Astrocyte (in vitro differentiated cells and primary cell): Measurements from ENCODE around the gene ANKMY2. TPM values are rescaled to one million over a fixed set of nuclear protein-coding genes. Genes with fewer than 3 reads are reported as not detected.

Source experiments
- DNase-seq: peaks from one replicate; pipeline ENCODE4 v3.0.0-alpha.2; 2010; ENCODE audit warnings: low read depth
- FAIRE-seq: peaks from 2 replicates; lab custom pipeline; 2011; peaks lifted over from hg19 to GRCh38; lab: Jason Lieb, UNC
- H2AFZ ChIP-seq: 2 replicates; pipeline ENCODE4 v1.6.0; 2012; ENCODE audit warnings: low read depth, low read length, inconsistent platforms
- H3K27ac ChIP-seq: 2 replicates; pipeline ENCODE4 v1.5.1; 2011; ENCODE audit warnings: low read depth, low read length, inconsistent platforms
- H3K27me3 ChIP-seq: 2 replicates; pipeline ENCODE4 v1.6.0; 2011; ENCODE audit warnings: low read length, inconsistent platforms; ENCODE audit not compliant: insufficient read depth
- H3K36me3 ChIP-seq: 2 replicates; pipeline ENCODE4 v1.5.1; 2011; ENCODE audit warnings: low read length, inconsistent platforms; ENCODE audit not compliant: insufficient read depth
- H3K4me1 ChIP-seq: 2 replicates; pipeline ENCODE4 v1.5.1; 2011; ENCODE audit warnings: low read length, inconsistent platforms; ENCODE audit not compliant: insufficient read depth
- H3K4me2 ChIP-seq: 2 replicates; pipeline ENCODE4 v1.6.0; 2012; ENCODE audit warnings: low read length, inconsistent platforms
- H3K4me3 ChIP-seq: 2 replicates; pipeline ENCODE4 v1.5.1; 2011; ENCODE audit warnings: low read depth, mild to moderate bottlenecking, low read length, inconsistent platforms; ENCODE audit not compliant: insufficient read depth
- H3K79me2 ChIP-seq: 2 replicates; pipeline ENCODE4 v1.6.0; 2012; ENCODE audit warnings: mild to moderate bottlenecking, low read length, inconsistent platforms; ENCODE audit not compliant: insufficient read depth
- H3K9ac ChIP-seq: 2 replicates; pipeline ENCODE4 v1.6.0; 2012; ENCODE audit warnings: mild to moderate bottlenecking, low read length, inconsistent platforms
- H3K9me3 ChIP-seq: 2 replicates; pipeline ENCODE4 v1.5.1; 2012; ENCODE audit warnings: low read depth, mild to moderate bottlenecking, low read length, inconsistent platforms; ENCODE audit not compliant: insufficient read depth
- H4K20me1 ChIP-seq: 2 replicates; pipeline ENCODE4 v1.6.0; 2012; ENCODE audit warnings: low read length, inconsistent platforms; ENCODE audit not compliant: insufficient read depth
- H3K27ac Mint-ChIP-seq: one replicate; pipeline ENCODE4 v1.8.0; 2021; ENCODE audit warnings: mild to moderate bottlenecking, mixed read lengths; ENCODE audit not compliant: unreplicated experiment
- H3K27me3 Mint-ChIP-seq: one replicate; pipeline ENCODE4 v1.8.0; 2021; ENCODE audit warnings: low read depth, mixed read lengths; ENCODE audit not compliant: unreplicated experiment
- H3K36me3 Mint-ChIP-seq: one replicate; pipeline ENCODE4 v1.8.0; 2021; ENCODE audit warnings: low read depth, mixed read lengths; ENCODE audit not compliant: unreplicated experiment
- H3K4me1 Mint-ChIP-seq: one replicate; pipeline ENCODE4 v1.8.0; 2021; ENCODE audit warnings: low read depth, mixed read lengths; ENCODE audit not compliant: unreplicated experiment
- H3K4me3 Mint-ChIP-seq: one replicate; pipeline ENCODE4 v1.8.0; 2021; ENCODE audit warnings: mild to moderate bottlenecking, moderate library complexity, mixed read lengths; ENCODE audit not compliant: unreplicated experiment
- H3K9me3 Mint-ChIP-seq: one replicate; pipeline ENCODE4 v1.8.0; 2021; ENCODE audit warnings: mild to moderate bottlenecking, mixed read lengths; ENCODE audit not compliant: unreplicated experiment
- CTCF ChIP-seq: IDR thresholded peaks from 2 replicates; pipeline ENCODE4 v1.5.1; 2011; ENCODE audit warnings: low read depth, mild to moderate bottlenecking, inconsistent platforms, low read length, moderate library complexity; ENCODE audit not compliant: insufficient read depth
- EZH2 ChIP-seq: IDR thresholded peaks from 2 replicates; pipeline ENCODE4 v1.6.1; 2012; ENCODE audit warnings: mild to moderate bottlenecking, low read length, inconsistent platforms; ENCODE audit not compliant: insufficient read depth
- total RNA-seq: library from RNA; stranded (reverse); gene quantifications from 2 replicates; pipeline ENCODE4 v1.2.1, GENCODE V29; 2021

Gene ANKMY2
- total RNA-seq, 1 donor from 2014 or later = 21.9 TPM

DNA sequence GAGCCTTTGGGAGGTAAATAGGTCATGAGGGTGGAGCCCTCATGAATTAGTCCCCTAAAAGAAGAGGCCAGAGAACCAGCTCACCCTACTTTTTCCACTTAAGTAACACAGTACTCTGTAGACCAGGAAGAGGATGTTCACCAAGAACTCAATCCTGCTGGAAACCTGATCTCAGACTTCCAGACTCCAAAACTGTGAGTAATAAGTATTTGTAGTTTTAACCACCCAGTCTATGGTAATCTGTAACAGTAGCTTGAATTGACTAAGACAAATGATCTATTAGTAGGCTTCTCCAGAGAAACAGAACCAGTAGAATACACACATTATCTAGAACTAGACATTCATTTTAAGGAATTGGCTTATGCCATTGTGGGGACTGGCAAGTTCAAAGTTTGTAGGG lies 51.5 kb downstream of the ANKMY2 start:
- Histone ChIP-seq H3K9ac (no peak overlapping the region), H3K27ac (no peak overlapping the region), H3K4me2 (no peak overlapping the region), H2AFZ (no peak overlapping the region), H3K9me3 (no peaks in the 10 kb centered on the region), H3K27me3 (no peaks in the 10 kb centered on the region), H3K79me2 (no peaks in the 10 kb centered on the region), H3K4me3 (no peak overlapping the region), H3K36me3 (no peaks in the 10 kb centered on the region), H3K4me1 (no peaks in the 10 kb centered on the region), H4K20me1 (no peaks in the 10 kb centered on the region)
- H3K27ac Mint-ChIP-seq = no peak overlapping the region
- H3K9me3 Mint-ChIP-seq = no peaks in the 10 kb centered on the region
- H3K27me3 Mint-ChIP-seq = no peaks in the 10 kb centered on the region
- no peak overlapping the region for H3K4me3 Mint-ChIP-seq
- peak; percentile 13 for FAIRE-seq
- H3K36me3 Mint-ChIP-seq = peaks cover 8% of the 10 kb centered on the region
- H3K4me1 Mint-ChIP-seq = peaks cover 16% of the 10 kb centered on the region
- DNase-seq = peak; percentile 71
- TF ChIP-seq EZH2 = no peak
- TF ChIP-seq CTCF = no peak

DNA sequence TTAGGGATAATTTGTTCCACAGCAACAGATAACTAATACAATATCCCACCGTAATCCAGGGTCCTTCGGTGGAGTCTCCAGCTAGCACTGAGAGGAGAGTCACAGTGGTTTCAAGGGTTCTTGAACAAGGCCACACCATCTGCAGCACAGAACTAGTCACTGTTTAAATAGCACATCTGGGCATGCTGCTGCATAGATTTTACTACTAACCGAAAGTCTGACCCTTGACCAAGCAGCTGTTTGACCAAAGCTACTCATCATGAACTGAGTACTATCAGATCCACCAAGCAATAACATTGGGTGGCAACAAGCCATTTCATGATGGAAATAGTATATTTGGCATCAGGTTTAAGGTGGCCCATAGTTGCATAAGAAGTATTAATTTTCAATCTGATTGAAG lies 53.2 kb downstream of the ANKMY2 start:
- Histone ChIP-seq H3K9ac (no peak overlapping the region), H3K9me3 (no peaks in the 10 kb centered on the region), H3K27me3 (no peaks in the 10 kb centered on the region), H3K4me2 (no peak overlapping the region), H4K20me1 (no peaks in the 10 kb centered on the region), H3K79me2 (no peaks in the 10 kb centered on the region), H3K36me3 (no peaks in the 10 kb centered on the region), H3K4me3 (no peak overlapping the region), H2AFZ (no peak overlapping the region), H3K4me1 (no peaks in the 10 kb centered on the region), H3K27ac (no peak overlapping the region)
- no peaks in the 10 kb centered on the region for H3K27me3 Mint-ChIP-seq
- peaks cover 2% of the 10 kb centered on the region for H3K36me3 Mint-ChIP-seq
- H3K4me1 Mint-ChIP-seq = peaks cover 16% of the 10 kb centered on the region
- no peak overlapping the region for H3K4me3 Mint-ChIP-seq
- no peak for FAIRE-seq
- H3K27ac Mint-ChIP-seq = no peak overlapping the region
- no peak for TF ChIP-seq CTCF
- H3K9me3 Mint-ChIP-seq = no peaks in the 10 kb centered on the region
- DNase-seq = no peak

- no peaks in the 10 kb centered on the region for H4K20me1 ChIP-seq
- H3K9ac ChIP-seq = no peak overlapping the region
- Mint-ChIP-seq H3K27ac (no peak overlapping the region), H3K9me3 (peaks cover 4% of the 10 kb centered on the region), H3K27me3 (no peaks in the 10 kb centered on the region), H3K4me1 (peaks cover 16% of the 10 kb centered on the region), H3K4me3 (no peak overlapping the region), H3K36me3 (no peaks in the 10 kb centered on the region)
- H2AFZ ChIP-seq = no peak overlapping the region
- H3K36me3 ChIP-seq = no peaks in the 10 kb centered on the region
- H3K9me3 ChIP-seq = no peaks in the 10 kb centered on the region
- TF ChIP-seq EZH2 = no peak
- no peak for TF ChIP-seq CTCF
- no peaks in the 10 kb centered on the region for H3K79me2 ChIP-seq
- DNase-seq = no peak
- no peak for FAIRE-seq
- no peak overlapping the region for H3K4me3 ChIP-seq
- H3K27me3 ChIP-seq = no peaks in the 10 kb centered on the region
- H3K27ac ChIP-seq = no peak overlapping the region
- H3K4me1 ChIP-seq = no peaks in the 10 kb centered on the region
- no peak overlapping the region for H3K4me2 ChIP-seq
Observed at GRCh38 chr7:16590424-16590823, 55.1 kb downstream of the ANKMY2 start.
